Measurements from ENCODE around the gene GPC4. TPM values are rescaled to one million over a fixed set of nuclear protein-coding genes. Genes with fewer than 3 reads are reported as not detected.

GPC4 gene
- 0.03 TPM in 1 of 2 replicates, not detected in the other for polyA plus RNA-seq (2011; rRNA removed)
- polyA plus RNA-seq (2012; cell fraction: cytosol; rRNA removed): 0.01 TPM in 1 of 2 replicates, not detected in the other
- polyA plus RNA-seq (2012; cell fraction: nucleus; rRNA removed): 0.01 TPM in 1 of 2 replicates, not detected in the other
- 0.01 TPM in 1 of 3 replicates, not detected in the others for polyA plus RNA-seq (2017; fragmentation: RNase III; extraction: RNeasy Plus Mini Kit Qiagen cat#74134 plus additional on column Dnase treatment)
- polyA minus RNA-seq (2011; rRNA and poly(A)+ RNA removed): not detected in 2 replicates

GRCh38 chrX:133415276-133416105 lies at the start of gene GPC4:
TSS of gene GPC4 (minus strand) at chrX:133415489. CDS start at chrX:133414965, 524 bp downstream.
- peaks cover 8% of the 10 kb centered on the region; the same call in 2 of the 3 replicates for H3K4me1 ChIP-seq
- peak within 1 kb of the TSS; percentile 41 for H3K4me3 ChIP-seq
- DNase-seq (ENCODE audit: low read depth in 1 of 2, low spot score in 1 of 2) (peak; percentile 8 to 15), FAIRE-seq (no peak), ATAC-seq (peak; percentile 72 to 92)
- ChIA-PET CTCF (no interaction called here), POLR2A (no interaction called here)
- H3K27ac ChIP-seq: no peak within 1 kb of the TSS
- peak within 1 kb of the TSS; percentile 89 for H3K4me2 ChIP-seq
- 0% methylated on average over 5 of the region's 90 CpGs for WGBS (ENCODE audit: missing lambda C conversion rate)
- no peaks in the 10 kb centered on the region for H3K9me3 ChIP-seq
- TF ChIP-seq GATA3 (IDR thresholded peaks at IDR 0.05; ENCODE audit: borderline replicate concordance): no peak
- TF ChIP-seq SMC3 (IDR thresholded peaks at IDR 0.05): no peak
- no peak for TF ChIP-seq BCL3 (IDR thresholded peaks at IDR 0.05)
- TF ChIP-seq MAFK (IDR thresholded peaks at IDR 0.05; ENCODE audit: partially characterized antibody): no peak
- TF ChIP-seq HEYL (CRISPR knock-in tag; IDR thresholded peaks at IDR 0.05): no peak
- TF ChIP-seq RFX5 (IDR thresholded peaks at IDR 0.05): no peak
- no peak for TF ChIP-seq CHD2 (IDR thresholded peaks at IDR 0.05; ENCODE audit: low read length, partially characterized antibody)
- no peak for TF ChIP-seq E2F6 (IDR thresholded peaks at IDR 0.05; ENCODE audit: borderline replicate concordance, low read depth)
- no peak for TF ChIP-seq NR3C1 (IDR thresholded peaks at IDR 0.05)
- TF ChIP-seq ZNF302 (CRISPR knock-in tag; IDR thresholded peaks at IDR 0.05): no peak
- no peak for TF ChIP-seq RNF2 (IDR thresholded peaks at IDR 0.05; ENCODE audit: borderline replicate concordance, low read depth)
- TF ChIP-seq CHD4 (IDR thresholded peaks at IDR 0.05; ENCODE audit: borderline replicate concordance): no peak
- TF ChIP-seq CEBPB (IDR thresholded peaks at IDR 0.05): no peak
- TF ChIP-seq CTCF (IDR thresholded peaks at IDR 0.05): no peak
- TF ChIP-seq EHMT2 (IDR thresholded peaks at IDR 0.05; ENCODE audit: low read depth): no peak

- ChIA-PET CTCF (no interaction called here), POLR2A (no interaction called here)
- FAIRE-seq (no peak), DNase-seq (ENCODE audit: low read depth in 1 of 2, low spot score in 1 of 2) (no peak), ATAC-seq (no peak)
- no peaks in the 10 kb centered on the region for H3K9me3 ChIP-seq
- H3K4me3 ChIP-seq: no peak overlapping the region
- no peak overlapping the region for H3K27ac ChIP-seq
- H3K4me1 ChIP-seq: no peaks in the 10 kb centered on the region
- H3K4me2 ChIP-seq: no peak overlapping the region
- 10% methylated on average over 2 of the region's 2 CpGs for WGBS (ENCODE audit: missing lambda C conversion rate)
- TF ChIP-seq HMGXB4 (CRISPR knock-in tag; IDR thresholded peaks at IDR 0.05; ENCODE audit: borderline replicate concordance) (no peak), ESRRA (IDR thresholded peaks at IDR 0.05; ENCODE audit: borderline replicate concordance, low read length) (no peak), ZC3H11A (IDR thresholded peaks at IDR 0.05) (no peak), E2F6 (IDR thresholded peaks at IDR 0.05; ENCODE audit: borderline replicate concordance, low read depth) (no peak)
These were observed 45.9 kb upstream of the GPC4 start for GRCh38 chrX:133461231-133461630.

Data from A549 (cell line).